HUES6 (cell line): ENCODE results near the gene MTNR1B.

Source experiments
- H3K27ac ChIP-seq: 2 replicates; pipeline ENCODE4 v1.7.0; 2013; ENCODE audit warnings: low read depth, mild to moderate bottlenecking, low read length, inconsistent platforms
- H3K27me3 ChIP-seq: 2 replicates; pipeline ENCODE4 v1.6.1; 2013; ENCODE audit warnings: low read length; ENCODE audit not compliant: control insufficient read depth, insufficient read depth
- H3K36me3 ChIP-seq: 2 replicates; pipeline ENCODE4 v1.6.1; 2013; ENCODE audit warnings: low read length; ENCODE audit not compliant: control insufficient read depth, insufficient read depth
- H3K4me1 ChIP-seq: 2 replicates; pipeline ENCODE4 v1.6.1; 2013; ENCODE audit warnings: low read length; ENCODE audit not compliant: control insufficient read depth, insufficient read depth
- H3K4me3 ChIP-seq: 2 replicates; pipeline ENCODE4 v1.5.1; 2013; ENCODE audit warnings: low read depth, low read length
- H3K9ac ChIP-seq: one replicate; pipeline ENCODE4 v1.6.1; 2013; ENCODE audit warnings: mild to moderate bottlenecking, low read length
- H3K9me3 ChIP-seq: 2 replicates; pipeline ENCODE4 v1.6.1; 2013; ENCODE audit warnings: low read depth, low read length; ENCODE audit not compliant: control insufficient read depth, insufficient read depth

The MTNR1B gene

GRCh38 chr11:93016595-93016994 is 47.1 kb downstream of the MTNR1B start:
- H3K4me1 ChIP-seq: peaks cover 5% of the 10 kb centered on the region
- H3K4me3 ChIP-seq: no peak overlapping the region
- no peaks in the 10 kb centered on the region for H3K36me3 ChIP-seq
- H3K27ac ChIP-seq: no peak overlapping the region
- H3K9ac ChIP-seq: no peak overlapping the region
- peaks cover 24% of the 10 kb centered on the region for H3K9me3 ChIP-seq
- H3K27me3 ChIP-seq: no peaks in the 10 kb centered on the region

DNA sequence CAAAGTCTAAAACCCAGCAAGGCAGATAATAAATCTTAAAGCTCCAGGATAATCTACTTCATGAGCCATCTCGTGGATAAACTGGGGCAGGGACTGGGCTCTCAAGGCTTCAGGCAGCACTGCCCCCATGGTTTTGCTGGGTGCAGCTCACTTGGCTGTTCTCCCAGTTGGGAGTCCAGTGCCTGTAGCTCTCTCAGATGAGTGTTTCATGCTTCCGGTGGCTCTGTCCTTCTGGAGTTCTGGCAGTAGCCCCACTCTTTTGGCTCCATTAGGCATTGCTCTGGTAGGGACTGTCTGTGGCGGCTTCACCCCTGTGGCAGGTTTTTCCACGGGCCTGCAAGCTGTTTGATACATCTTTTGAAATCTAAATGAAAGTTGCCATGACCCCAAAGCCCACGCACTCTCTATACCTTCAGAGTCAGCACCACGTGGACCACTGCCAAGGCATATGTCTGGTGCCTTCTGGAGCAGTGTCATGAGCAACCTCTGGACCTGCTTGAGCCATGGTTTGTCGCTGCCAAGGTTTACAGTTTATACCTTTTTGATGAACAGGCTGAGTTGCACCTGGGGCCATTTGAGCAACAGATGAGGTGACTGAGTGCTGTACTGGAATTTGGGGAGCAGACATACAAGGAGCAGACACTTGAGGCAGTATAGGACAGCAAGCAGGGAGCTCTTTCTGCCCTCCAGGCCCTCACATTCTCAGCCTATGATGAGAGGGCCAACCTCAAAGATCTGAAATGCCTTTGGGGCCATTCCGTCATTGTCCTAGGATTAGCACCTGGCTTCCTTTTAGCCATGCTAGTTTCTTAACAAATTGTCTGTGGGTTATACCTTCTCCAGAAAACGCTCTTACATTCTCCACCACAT is 48.6 kb downstream of the MTNR1B start:
- no peak overlapping the region for H3K4me3 ChIP-seq
- H3K27me3 ChIP-seq: no peaks in the 10 kb centered on the region
- no peaks in the 10 kb centered on the region for H3K36me3 ChIP-seq
- peaks cover 5% of the 10 kb centered on the region for H3K4me1 ChIP-seq
- H3K9me3 ChIP-seq: peaks cover 24% of the 10 kb centered on the region
- no peak overlapping the region for H3K9ac ChIP-seq
- no peak overlapping the region for H3K27ac ChIP-seq

DNA sequence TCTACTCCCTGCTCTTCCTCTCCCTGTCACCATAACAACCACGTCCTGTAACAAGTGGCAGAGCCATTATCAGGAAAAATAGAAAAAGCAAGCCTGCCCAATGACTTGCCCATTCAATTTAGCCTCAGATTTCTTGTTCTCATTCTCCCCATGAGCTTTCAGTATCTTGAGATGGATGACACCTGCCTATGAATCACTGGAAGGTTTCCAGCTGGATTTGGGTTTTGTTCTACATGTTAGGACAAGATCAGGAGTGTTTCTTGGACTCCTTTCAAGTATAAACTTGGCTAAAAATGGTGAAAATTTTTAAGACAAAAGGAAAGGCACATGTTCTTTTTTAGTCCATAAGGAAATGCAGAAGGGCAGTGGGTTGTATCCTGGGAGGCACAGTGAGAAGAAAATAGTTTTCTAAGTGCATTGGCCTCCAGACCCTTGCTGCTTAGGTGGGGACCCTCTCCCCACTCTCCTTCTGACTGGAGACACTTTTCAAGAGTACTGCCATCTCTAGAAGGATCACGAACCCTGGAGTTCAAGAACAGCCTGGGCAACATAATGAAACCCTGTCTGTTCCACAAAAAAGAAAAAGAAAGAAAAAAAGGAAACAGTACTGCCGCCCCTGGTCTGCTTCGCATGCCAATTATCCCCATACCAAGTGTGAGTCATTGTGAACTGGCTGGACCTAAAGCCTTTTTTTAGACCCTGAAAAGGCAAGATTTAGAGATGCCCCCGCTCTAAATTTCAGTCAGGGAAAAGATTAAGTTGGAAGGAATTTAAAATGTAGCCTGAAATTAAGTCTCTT is 51.0 kb downstream of the MTNR1B start:
- no peak overlapping the region for H3K4me3 ChIP-seq
- H3K27ac ChIP-seq: 0 out of 2 replicates have a peak overlapping the region, but pooled peaks have one; percentile 30
- H3K9me3 ChIP-seq: peaks cover 24% of the 10 kb centered on the region
- no peak overlapping the region for H3K9ac ChIP-seq
- H3K4me1 ChIP-seq: peaks cover 5% of the 10 kb centered on the region
- no peaks in the 10 kb centered on the region for H3K27me3 ChIP-seq
- H3K36me3 ChIP-seq: no peaks in the 10 kb centered on the region

DNA sequence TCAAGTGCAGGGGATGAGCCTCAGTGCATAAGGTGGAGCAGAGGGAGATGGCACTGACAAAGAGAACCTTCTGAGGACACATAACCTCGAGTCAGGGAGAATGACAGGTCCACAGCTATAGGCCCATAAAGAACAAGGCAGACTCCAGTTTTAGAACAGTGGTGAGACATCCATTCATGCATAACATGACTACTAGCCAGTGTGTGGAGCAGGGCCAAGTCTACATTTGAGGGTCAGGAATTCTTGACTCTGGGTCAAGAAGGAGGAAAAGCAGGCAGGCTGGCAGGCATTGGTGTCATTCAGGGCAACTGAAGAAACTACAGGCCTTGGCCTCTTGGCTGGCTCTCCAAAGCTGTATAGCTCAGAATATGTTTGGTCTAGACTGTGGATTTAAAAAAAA is 54.9 kb downstream of the MTNR1B start:
- Histone ChIP-seq H3K36me3 (no peaks in the 10 kb centered on the region), H3K9me3 (no peaks in the 10 kb centered on the region), H3K27me3 (no peaks in the 10 kb centered on the region), H3K4me3 (no peak overlapping the region), H3K4me1 (peaks cover 5% of the 10 kb centered on the region), H3K27ac (no peak overlapping the region), H3K9ac (no peak overlapping the region)

GRCh38 chr11:93025558-93026255 is 56.3 kb downstream of the MTNR1B start:
- Histone ChIP-seq H3K9ac (no peak overlapping the region), H3K9me3 (no peaks in the 10 kb centered on the region), H3K4me3 (no peak overlapping the region), H3K27me3 (no peaks in the 10 kb centered on the region), H3K36me3 (no peaks in the 10 kb centered on the region), H3K4me1 (peaks cover under 1% of the 10 kb centered on the region; the same call in 1 of the 2 replicates), H3K27ac (no peak overlapping the region)

GRCh38 chr11:93028960-93029522 is 59.6 kb downstream of the MTNR1B start:
- Histone ChIP-seq H3K9ac (no peak overlapping the region), H3K36me3 (no peaks in the 10 kb centered on the region), H3K27ac (no peak overlapping the region), H3K9me3 (no peaks in the 10 kb centered on the region), H3K4me3 (no peak overlapping the region), H3K27me3 (no peaks in the 10 kb centered on the region), H3K4me1 (peaks cover 8% of the 10 kb centered on the region; the same call in 1 of the 2 replicates)

DNA sequence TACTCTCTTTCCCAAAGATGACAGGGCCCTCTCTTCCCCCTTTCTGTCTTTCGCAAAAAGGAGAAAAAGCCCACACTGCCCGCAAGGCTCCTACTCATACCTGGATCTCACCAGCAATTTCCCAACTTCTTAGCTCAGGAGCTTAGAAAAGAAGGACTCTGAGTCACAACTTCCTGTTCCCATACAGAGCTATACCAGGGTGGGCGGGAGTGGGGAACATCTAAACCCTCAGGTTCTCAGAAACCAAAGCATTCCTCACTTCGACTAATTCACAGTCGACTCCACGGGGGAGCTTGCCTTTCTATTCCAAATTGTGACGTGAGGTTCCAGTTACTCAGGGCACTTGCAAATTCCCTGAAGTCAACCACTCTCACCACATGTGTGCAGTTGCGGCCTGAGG is 61.9 kb downstream of the MTNR1B start:
- no peak overlapping the region for H3K4me3 ChIP-seq
- no peak overlapping the region for H3K27ac ChIP-seq
- H3K36me3 ChIP-seq: no peaks in the 10 kb centered on the region
- H3K27me3 ChIP-seq: no peaks in the 10 kb centered on the region
- H3K9me3 ChIP-seq: no peaks in the 10 kb centered on the region
- H3K9ac ChIP-seq: no peak overlapping the region
- peaks cover 8% of the 10 kb centered on the region; the same call in 1 of the 2 replicates for H3K4me1 ChIP-seq
